ENCODE measurements around the gene CAMKMT.

DNA sequence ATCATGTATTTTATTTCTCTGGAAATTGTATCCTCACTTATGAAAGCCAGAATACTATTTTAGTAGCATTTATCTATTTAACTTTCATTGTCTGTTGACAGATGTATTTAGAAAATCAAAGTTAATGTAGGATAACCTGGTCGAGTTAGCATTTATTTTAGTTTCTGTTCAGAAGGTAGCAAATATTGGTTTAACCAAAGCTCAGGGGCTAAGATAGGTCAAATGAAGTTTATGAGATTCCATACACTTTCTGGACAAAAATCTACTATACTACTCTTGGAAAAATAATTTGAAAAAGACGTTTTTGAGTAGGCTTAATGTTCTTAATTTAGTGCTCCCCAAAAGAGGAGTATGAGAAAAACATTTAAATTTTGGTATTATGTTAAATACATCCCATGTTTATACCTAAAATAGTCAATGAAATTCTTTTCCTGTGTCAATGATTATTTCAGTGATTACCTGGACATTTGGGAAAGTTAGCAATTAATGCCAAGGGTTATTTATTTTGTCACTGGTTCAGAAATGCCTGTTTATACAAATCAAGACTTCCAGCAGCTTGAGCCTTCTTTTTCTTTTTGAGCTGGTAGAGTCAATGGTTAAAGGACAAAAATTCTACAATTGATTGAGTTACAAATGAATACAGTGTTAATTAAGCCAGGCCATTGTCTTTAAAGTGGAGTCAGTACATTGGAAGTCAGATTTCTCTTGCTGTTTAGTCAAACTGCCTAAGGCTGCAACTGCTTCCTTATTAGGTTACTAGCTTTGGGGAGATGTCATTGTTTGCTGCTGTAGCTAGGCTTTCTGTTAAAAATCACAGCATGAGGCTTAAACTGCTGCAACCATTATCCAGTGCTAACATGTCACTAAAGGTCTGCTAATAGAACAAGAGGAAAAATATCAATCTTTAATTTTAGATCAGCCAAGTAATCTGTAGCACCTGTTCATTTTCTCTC, 182.3 kb downstream of the CAMKMT start:
- TF ChIP-seq CTCF (IDR thresholded peaks at IDR 0.05) = no peak
- TF ChIP-seq POLR2A (IDR thresholded peaks at IDR 0.05) = no peak

Data from transverse colon (tissue), 3 donors.